NCI-H1092 treated with DMSO at 0.1 percent for 48 hours (cell line): ENCODE measurements around the gene GOLT1A.

Source experiments
- DNase-seq: peaks from one replicate; lab custom pipeline; 2025; lab: John Stamatoyannopoulos, UW

The GOLT1A gene

GRCh38 chr1:204154568-204155255 lies 59.1 kb downstream of the GOLT1A start:
- peak; percentile 10 for DNase-seq

- DNase-seq, result no peak
Observed at GRCh38 chr1:204153667-204154066, 60.1 kb downstream of the GOLT1A start.

- no peak for DNase-seq
Observed at GRCh38 chr1:204152310-204153044, 61.3 kb downstream of the GOLT1A start.

GRCh38 chr1:204151552-204152309 lies 62.1 kb downstream of the GOLT1A start, which contains the start of gene ETNK2:
ETNK2 (minus strand) TSS chr1:204152044; CDS start chr1:204151852, 192 bp downstream.
- DNase-seq, result peak; percentile 82

- no peak for DNase-seq
Observed at GRCh38 chr1:204150702-204151551, 62.9 kb downstream of the GOLT1A start.

- DNase-seq, result no peak
Observed at GRCh38 chr1:204149635-204150565, 63.9 kb downstream of the GOLT1A start.

- no peak for DNase-seq
Observed at GRCh38 chr1:204149107-204149506, 64.7 kb downstream of the GOLT1A start.
